Chondrocyte (in vitro differentiated cells): ENCODE results near the gene TUBB3. TPM values are rescaled to one million over a fixed set of nuclear protein-coding genes. Genes with fewer than 3 reads are reported as not detected.

Experiments
- DNase-seq: peaks from one replicate; pipeline ENCODE4 v3.0.0; 2021; ENCODE audit warnings: mixed read lengths, low spot score
- H3K27ac Mint-ChIP-seq: one replicate; pipeline ENCODE4 v1.8.0; 2021; ENCODE audit warnings: mild to moderate bottlenecking, moderate library complexity, mixed read lengths; ENCODE audit not compliant: unreplicated experiment
- H3K27me3 Mint-ChIP-seq: 2 replicates; pipeline ENCODE4 v1.8.0; 2021; ENCODE audit warnings: low read depth, mixed read lengths
- H3K36me3 Mint-ChIP-seq: 2 replicates; pipeline ENCODE4 v1.8.0; 2021; ENCODE audit warnings: low read depth, mixed read lengths
- H3K4me1 Mint-ChIP-seq: 2 replicates; pipeline ENCODE4 v1.8.0; 2021; ENCODE audit warnings: low read depth, mild to moderate bottlenecking, mixed read lengths
- H3K4me3 Mint-ChIP-seq: one replicate; pipeline ENCODE4 v1.8.0; 2021; ENCODE audit warnings: mild to moderate bottlenecking, moderate library complexity, mixed read lengths; ENCODE audit not compliant: unreplicated experiment
- H3K9me3 Mint-ChIP-seq: 2 replicates; pipeline ENCODE4 v1.8.0; 2021; ENCODE audit warnings: low read depth, mixed read lengths
- CTCF ChIP-seq: fragments of 200-600 bp; sonication (generic); IDR thresholded peaks from 2 replicates; pipeline ENCODE4 v1.5.0; 2021; ENCODE audit warnings: antibody characterized with exemption, mild to moderate bottlenecking, moderate library complexity
- total RNA-seq: library from RNA; stranded (reverse); gene quantifications from 3 replicates; pipeline ENCODE4 v1.2.1, GENCODE V29; 2021

The TUBB3 gene
- total RNA-seq, 1 donor from 2014 or later: 104 TPM

GRCh38 chr16:89984216-89984615, 61.1 kb downstream of the TUBB3 start:
- no peaks in the 10 kb centered on the region for H3K27me3 Mint-ChIP-seq

GRCh38 chr16:89985219-89985618, 62.1 kb downstream of the TUBB3 start:
- TF ChIP-seq CTCF: no peak
- Mint-ChIP-seq H3K27me3 (no peaks in the 10 kb centered on the region), H3K27ac (no peak overlapping the region), H3K4me3 (no peak overlapping the region), H3K9me3 (no peaks in the 10 kb centered on the region), H3K36me3 (peaks cover 27% of the 10 kb centered on the region), H3K4me1 (no peaks in the 10 kb centered on the region)
- DNase-seq: no peak

More at GRCh38 chr16:89984216-89984615, 61.1 kb downstream of the TUBB3 start:
- H3K27ac Mint-ChIP-seq: no peak overlapping the region
- H3K4me3 Mint-ChIP-seq: no peak overlapping the region
- no peak for DNase-seq
- H3K9me3 Mint-ChIP-seq: no peaks in the 10 kb centered on the region
- no peak for TF ChIP-seq CTCF
- H3K36me3 Mint-ChIP-seq: peaks cover 29% of the 10 kb centered on the region
- H3K4me1 Mint-ChIP-seq: no peaks in the 10 kb centered on the region

Other genes starting within 250 kb of the TUBB3 start
- 43.7 to 63.0 TPM (median 45.8 TPM) in 3 replicates for gene CDK10, start 236.7 kb upstream of the TUBB3 start, total RNA-seq
- 7.0 to 10.3 TPM (median 9.3 TPM) in 3 replicates for gene SPATA2L, start 221.6 kb upstream of the TUBB3 start, total RNA-seq
- gene VPS9D1, start 202.4 kb upstream of the TUBB3 start, total RNA-seq: 20.3 to 26.6 TPM (median 20.4 TPM) in 3 replicates
- 16.2 to 23.0 TPM (median 17.4 TPM) in 3 replicates for gene ZNF276, start 201.8 kb upstream of the TUBB3 start, total RNA-seq
- gene FANCA, start 106.7 kb upstream of the TUBB3 start, total RNA-seq: 5.9 to 20.2 TPM (median 6.5 TPM) in 3 replicates
- 1.4 to 3.2 TPM (median 1.4 TPM) in 3 replicates for gene SPIRE2, start 94.9 kb upstream of the TUBB3 start, total RNA-seq
- 200 to 237 TPM (median 212 TPM) in 3 replicates for gene TCF25, start 49.8 kb upstream of the TUBB3 start, total RNA-seq
- 3.2 to 7.9 TPM (median 4.2 TPM) in 3 replicates for gene MC1R, start 4.5 kb upstream of the TUBB3 start, total RNA-seq
- gene DEF8, start 25.4 kb downstream of the TUBB3 start, total RNA-seq: 69.0 to 77.4 TPM (median 70.4 TPM) in 3 replicates
- gene DBNDD1, start 96.1 kb downstream of the TUBB3 start, total RNA-seq: 2.8 to 3.7 TPM (median 3.0 TPM) in 3 replicates
- not detected in 3 replicates for gene PRDM7, start 154.0 kb downstream of the TUBB3 start, total RNA-seq